ENCODE data around the gene PIK3R5. TPM values are rescaled to one million over a fixed set of nuclear protein-coding genes. Genes with fewer than 3 reads are reported as not detected.

Gene PIK3R5
- polyA plus RNA-seq, 1 donor (not counting 4 experiments of a cell fraction or from before 2014, with no cell fraction given), result not detected

DNA sequence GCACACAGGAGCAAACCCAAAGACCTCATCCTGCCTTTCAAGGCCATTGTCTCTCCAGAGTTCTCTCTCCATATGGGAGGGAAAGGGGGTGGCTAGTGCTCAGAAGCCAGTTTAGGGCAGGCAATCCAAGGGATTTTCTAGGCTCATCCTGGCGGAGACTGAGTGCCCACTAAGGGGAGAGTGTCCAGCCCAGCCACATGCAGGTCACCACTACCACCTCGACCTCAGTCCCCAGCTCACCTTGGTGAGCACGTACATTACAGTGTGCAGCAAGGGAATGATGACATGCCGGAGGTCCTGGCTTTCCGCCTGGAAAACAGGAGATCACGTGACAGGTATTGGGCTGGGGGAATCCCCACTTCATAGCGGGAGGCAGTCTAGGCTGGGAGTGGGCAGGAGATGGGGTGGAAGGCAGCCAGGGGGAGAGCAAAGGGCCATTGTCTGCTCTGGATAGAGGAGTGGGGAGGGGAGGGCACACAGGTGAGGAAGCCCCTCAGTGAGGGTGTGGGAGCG lies 127.9 kb downstream of the PIK3R5 start:
- Histone ChIP-seq H4K20me1 (ENCODE audit: control insufficient read depth, extremely low read depth, insufficient read depth, low read length) (no peaks in the 10 kb centered on the region), H3K9me1 (ENCODE audit: control insufficient read depth, extremely low read depth, insufficient read depth, low read length) (no peaks in the 10 kb centered on the region), H2AFZ (ENCODE audit: control insufficient read depth, low read length) (no peak overlapping the region), H3K4me1 (ENCODE audit: control insufficient read depth, extremely low read depth, insufficient read depth, low read length) (no peaks in the 10 kb centered on the region), H3K9me3 (ENCODE audit: control insufficient read depth, low read depth, low read length) (no peaks in the 10 kb centered on the region), H3K9ac (ENCODE audit: control insufficient read depth, extremely low read depth, insufficient read depth, low read length) (no peak overlapping the region), H3K27ac (ENCODE audit: control insufficient read depth, insufficient read depth, low read length) (no peak overlapping the region), H3K4me2 (ENCODE audit: control insufficient read depth, extremely low read depth, insufficient read depth, low read depth, low read length) (no peak overlapping the region), H3K27me3 (ENCODE audit: control insufficient read depth, extremely low read depth, insufficient read depth, low read length) (no peaks in the 10 kb centered on the region), H3K79me2 (ENCODE audit: control insufficient read depth, insufficient read depth, low read length) (no peaks in the 10 kb centered on the region), H3K4me3 (ENCODE audit: control insufficient read depth in 2 of 3, extremely low read depth in 1 of 3, insufficient read depth in 2 of 3, low read depth in 1 of 3, low read length in 3 of 3) (no peak overlapping the region), H3K36me3 (ENCODE audit: control insufficient read depth in 2 of 2, extremely low read depth in 1 of 2, insufficient read depth in 2 of 2, low read length in 2 of 2) (no peaks in the 10 kb centered on the region)
- no peak for FAIRE-seq
- TF ChIP-seq EZH2 (IDR thresholded peaks at IDR 0.05; ENCODE audit: low read length), result no peak
- TF ChIP-seq, protein P1, sequence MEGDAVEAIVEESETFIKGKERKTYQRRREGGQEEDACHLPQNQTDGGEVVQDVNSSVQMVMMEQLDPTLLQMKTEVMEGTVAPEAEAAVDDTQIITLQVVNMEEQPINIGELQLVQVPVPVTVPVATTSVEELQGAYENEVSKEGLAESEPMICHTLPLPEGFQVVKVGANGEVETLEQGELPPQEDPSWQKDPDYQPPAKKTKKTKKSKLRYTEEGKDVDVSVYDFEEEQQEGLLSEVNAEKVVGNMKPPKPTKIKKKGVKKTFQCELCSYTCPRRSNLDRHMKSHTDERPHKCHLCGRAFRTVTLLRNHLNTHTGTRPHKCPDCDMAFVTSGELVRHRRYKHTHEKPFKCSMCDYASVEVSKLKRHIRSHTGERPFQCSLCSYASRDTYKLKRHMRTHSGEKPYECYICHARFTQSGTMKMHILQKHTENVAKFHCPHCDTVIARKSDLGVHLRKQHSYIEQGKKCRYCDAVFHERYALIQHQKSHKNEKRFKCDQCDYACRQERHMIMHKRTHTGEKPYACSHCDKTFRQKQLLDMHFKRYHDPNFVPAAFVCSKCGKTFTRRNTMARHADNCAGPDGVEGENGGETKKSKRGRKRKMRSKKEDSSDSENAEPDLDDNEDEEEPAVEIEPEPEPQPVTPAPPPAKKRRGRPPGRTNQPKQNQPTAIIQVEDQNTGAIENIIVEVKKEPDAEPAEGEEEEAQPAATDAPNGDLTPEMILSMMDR (optimal IDR thresholded peaks at IDR 0.05 in 1 of 3, IDR thresholded peaks at IDR 0.05 in 1 of 3, conservative IDR thresholded peaks at IDR 0.05 in 1 of 3; ENCODE audit: extremely low read depth in 1 of 3, insufficient read depth in 2 of 3, low read length in 3 of 3), result no peak
- no peak for DNase-seq (ENCODE audit: low read depth, low spot score)
- dilution Hi-C loops (cut with MboI; ENCODE audit: extremely low pct_ligation_motif_present, low sequenced_read_pairs), result no loop called here

DNA sequence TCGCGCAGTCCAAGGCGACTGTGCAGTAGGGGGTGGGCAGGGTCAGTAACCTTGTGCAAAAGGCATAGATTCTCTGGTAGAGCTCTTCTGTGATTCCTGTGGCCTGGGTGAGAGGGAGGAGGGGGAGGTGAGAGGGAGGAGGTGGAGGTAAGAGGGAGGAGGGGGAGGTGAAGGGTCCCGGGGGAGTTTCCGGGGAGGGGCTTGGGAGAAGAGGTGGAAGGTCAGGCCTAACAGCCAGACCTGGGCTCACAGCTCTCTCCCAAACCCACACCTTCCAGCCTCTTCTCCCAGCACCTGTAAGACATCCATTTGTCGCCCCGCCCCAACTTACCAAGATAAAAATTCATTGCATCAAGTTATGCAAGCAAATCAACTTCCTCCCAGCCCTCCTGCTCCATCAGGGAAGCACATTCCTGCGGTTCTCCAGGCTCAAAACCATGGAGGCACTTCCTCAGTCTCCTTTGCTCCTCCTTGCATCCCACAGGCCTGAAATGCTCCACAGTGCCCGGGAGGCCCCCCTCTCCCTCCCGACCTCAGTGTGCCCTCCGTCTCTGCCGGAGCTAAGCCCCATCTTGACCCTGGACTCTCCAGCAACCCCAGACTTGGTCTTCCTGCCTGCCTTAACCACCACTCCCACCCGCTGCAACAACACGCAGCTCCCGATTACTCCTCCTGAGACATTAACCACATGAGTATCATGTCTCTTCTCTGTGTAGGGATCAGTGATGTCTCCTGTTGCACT lies 128.5 kb downstream of the PIK3R5 start:
- dilution Hi-C loops (cut with MboI; ENCODE audit: extremely low pct_ligation_motif_present, low sequenced_read_pairs), result no loop called here
- no peak overlapping the region for H3K27ac ChIP-seq (ENCODE audit: control insufficient read depth, insufficient read depth, low read length)
- no peaks in the 10 kb centered on the region for H3K27me3 ChIP-seq (ENCODE audit: control insufficient read depth, extremely low read depth, insufficient read depth, low read length)
- TF ChIP-seq, protein P1 (optimal IDR thresholded peaks at IDR 0.05 in 1 of 3, IDR thresholded peaks at IDR 0.05 in 1 of 3, conservative IDR thresholded peaks at IDR 0.05 in 1 of 3; ENCODE audit: extremely low read depth in 1 of 3, insufficient read depth in 2 of 3, low read length in 3 of 3), result no peak
- no peak for TF ChIP-seq EZH2 (IDR thresholded peaks at IDR 0.05; ENCODE audit: low read length)
- no peaks in the 10 kb centered on the region for H3K9me3 ChIP-seq (ENCODE audit: control insufficient read depth, low read depth, low read length)
- no peaks in the 10 kb centered on the region for H3K4me1 ChIP-seq (ENCODE audit: control insufficient read depth, extremely low read depth, insufficient read depth, low read length)
- H3K36me3 ChIP-seq (ENCODE audit: control insufficient read depth in 2 of 2, extremely low read depth in 1 of 2, insufficient read depth in 2 of 2, low read length in 2 of 2), result no peaks in the 10 kb centered on the region
- H3K4me2 ChIP-seq (ENCODE audit: control insufficient read depth, extremely low read depth, insufficient read depth, low read depth, low read length), result no peak overlapping the region
- DNase-seq (ENCODE audit: low read depth, low spot score) (no peak), FAIRE-seq (no peak)
- no peak overlapping the region for H2AFZ ChIP-seq (ENCODE audit: control insufficient read depth, low read length)
- H3K9ac ChIP-seq (ENCODE audit: control insufficient read depth, extremely low read depth, insufficient read depth, low read length), result no peak overlapping the region
- H4K20me1 ChIP-seq (ENCODE audit: control insufficient read depth, extremely low read depth, insufficient read depth, low read length), result no peaks in the 10 kb centered on the region
- H3K9me1 ChIP-seq (ENCODE audit: control insufficient read depth, extremely low read depth, insufficient read depth, low read length), result no peaks in the 10 kb centered on the region
- H3K79me2 ChIP-seq (ENCODE audit: control insufficient read depth, insufficient read depth, low read length), result no peaks in the 10 kb centered on the region
- no peak overlapping the region for H3K4me3 ChIP-seq (ENCODE audit: control insufficient read depth in 2 of 3, extremely low read depth in 1 of 3, insufficient read depth in 2 of 3, low read depth in 1 of 3, low read length in 3 of 3)
